BLaER1 (cell line): ENCODE data around the gene WFDC10A.
"Not testable (repeated sequence)": the region's sequence is repeated elsewhere in the genome, so short reads cannot be mapped to it uniquely, and the experiment has no call there.

ENCODE experiments used
- H3K27ac ChIP-seq: shearing (Covaris generic); formaldehyde crosslinking; 2 replicates; pipeline ENCODE4 v1.8.1; 2022
- H3K27me3 ChIP-seq: shearing (Covaris generic); formaldehyde crosslinking; 2 replicates; pipeline ENCODE4 v1.8.1; 2022
- H3K36me3 ChIP-seq: shearing (Covaris generic); formaldehyde crosslinking; 2 replicates; pipeline ENCODE4 v1.8.1; 2022
- H3K4me1 ChIP-seq: shearing (Covaris generic); formaldehyde crosslinking; 2 replicates; pipeline ENCODE4 v1.8.1; 2022
- H3K4me2 ChIP-seq: shearing (Covaris generic); formaldehyde crosslinking; 2 replicates; pipeline ENCODE4 v1.8.1; 2022
- H3K4me3 ChIP-seq: shearing (Covaris generic); formaldehyde crosslinking; 2 replicates; pipeline ENCODE4 v1.8.1; 2022
- H3K9ac ChIP-seq: shearing (Covaris generic); formaldehyde crosslinking; 2 replicates; pipeline ENCODE4 v1.8.1; 2022
- H3K9me3 ChIP-seq: shearing (Covaris generic); formaldehyde crosslinking; 2 replicates; pipeline ENCODE4 v1.8.1; 2022
- H4K20me1 ChIP-seq: shearing (Covaris generic); formaldehyde crosslinking; 2 replicates; pipeline ENCODE4 v1.8.1; 2022
- Cebpa-rat ChIP-seq: shearing (Covaris generic); IDR thresholded peaks from 2 replicates; pipeline ENCODE4 v1.8.1; 2022

The WFDC10A gene

DNA sequence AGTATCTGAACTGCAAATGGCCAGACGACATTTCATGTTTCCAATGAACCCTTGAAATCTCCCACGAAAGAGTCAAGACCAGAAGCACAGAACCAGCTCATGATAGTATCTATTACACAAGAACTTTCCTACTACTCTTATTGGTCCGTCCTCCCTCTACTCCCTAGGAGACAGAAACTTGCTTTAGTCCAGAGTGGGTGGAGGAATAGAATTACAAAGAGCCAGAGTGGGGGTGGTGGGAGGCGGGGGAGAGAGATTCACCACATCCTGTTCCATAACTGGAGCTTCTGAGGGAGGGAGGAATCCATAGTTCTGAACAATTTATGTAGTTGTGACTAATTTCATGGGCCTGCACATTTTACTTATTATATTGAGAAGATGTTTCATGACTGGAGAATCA lies 18.5 kb upstream of the WFDC10A start:
- Histone ChIP-seq H3K4me3 (no peak overlapping the region), H3K4me1 (peaks cover 14% of the 10 kb centered on the region)

DNA sequence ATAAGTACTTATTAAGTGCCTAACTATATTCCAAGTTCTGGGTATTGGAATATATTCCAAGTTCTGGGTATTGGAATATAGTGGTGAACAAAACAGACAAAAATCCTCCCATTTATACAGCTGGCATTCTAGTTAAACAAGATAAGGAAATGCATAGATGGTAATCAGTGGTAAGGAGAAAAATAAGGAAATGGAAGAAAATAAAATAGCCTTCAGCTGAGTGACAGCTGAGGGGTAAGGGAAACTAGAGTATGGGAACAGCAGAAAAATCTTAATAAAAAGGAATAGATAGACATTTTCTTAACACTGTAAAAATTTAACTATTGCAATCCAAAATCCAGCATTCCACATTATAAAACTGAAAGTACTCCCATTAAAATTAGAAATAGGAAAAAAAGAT lies 17.2 kb upstream of the WFDC10A start:
- H3K9ac ChIP-seq: no peak overlapping the region
- no peak overlapping the region for H3K4me3 ChIP-seq
- no peaks in the 10 kb centered on the region for H4K20me1 ChIP-seq
- no peak overlapping the region for H3K4me2 ChIP-seq
- H3K4me1 ChIP-seq: peaks cover 6% of the 10 kb centered on the region
- H3K36me3 ChIP-seq: 0 out of 2 replicates have a peak, but pooled peaks cover 2% of the 10 kb centered on the region
- H3K27ac ChIP-seq: no peak overlapping the region
- TF ChIP-seq Cebpa-rat: no peak
- peaks cover 13% of the 10 kb centered on the region for H3K9me3 ChIP-seq
- no peaks in the 10 kb centered on the region for H3K27me3 ChIP-seq

More for the DNA sequence above, 18.5 kb upstream of the WFDC10A start:
- Histone ChIP-seq H3K27ac (no peak overlapping the region), H3K9me3 (peaks cover 22% of the 10 kb centered on the region), H4K20me1 (no peaks in the 10 kb centered on the region), H3K36me3 (peaks cover 8% of the 10 kb centered on the region; the same call in 1 of the 2 replicates), H3K27me3 (no peaks in the 10 kb centered on the region), H3K9ac (no peak overlapping the region), H3K4me2 (peak overlapping the region; percentile 17)
- no peak for TF ChIP-seq Cebpa-rat

DNA sequence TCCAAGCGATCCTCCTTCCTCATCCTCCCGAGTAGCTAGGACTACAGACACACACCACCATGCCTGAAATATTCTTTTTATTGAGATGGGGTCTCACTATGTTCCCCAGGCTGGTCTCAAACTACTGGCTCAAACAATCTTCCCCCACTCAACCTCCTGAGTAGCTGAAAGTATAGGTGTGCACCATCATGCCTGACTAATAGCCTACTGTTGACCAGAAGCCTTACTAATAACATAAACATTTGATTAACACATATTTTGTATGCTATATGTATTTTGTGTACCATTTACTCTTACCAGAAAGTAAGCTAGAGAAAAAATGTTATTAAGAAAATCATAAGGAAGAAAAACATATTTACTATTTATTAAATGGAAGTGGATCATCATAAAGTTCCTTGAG lies 11.9 kb upstream of the WFDC10A start:
- H3K4me2 ChIP-seq: no peak overlapping the region
- H3K27me3 ChIP-seq: no peaks in the 10 kb centered on the region

DNA sequence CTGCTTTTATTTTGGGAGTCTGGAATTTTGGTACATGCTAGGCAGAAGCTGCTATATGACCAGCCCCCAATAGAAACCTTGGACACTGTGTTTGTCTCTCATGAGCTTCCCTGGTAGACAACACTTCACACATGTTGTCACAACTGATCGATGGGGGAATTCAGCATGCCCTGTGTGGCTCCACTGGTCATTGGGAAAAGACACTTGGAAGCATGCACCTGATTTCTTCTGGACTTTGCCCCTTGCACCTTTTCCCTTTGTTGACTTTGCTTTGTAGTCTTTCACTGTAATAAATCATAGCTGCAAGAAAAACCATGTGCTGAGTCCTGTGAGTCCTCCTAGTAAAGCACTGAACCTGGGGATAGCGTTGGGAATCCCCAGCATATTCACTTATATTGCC lies 7.9 kb upstream of the WFDC10A start:
- H3K9me3 ChIP-seq: peaks cover 18% of the 10 kb centered on the region
- H4K20me1 ChIP-seq: no peaks in the 10 kb centered on the region
- no peaks in the 10 kb centered on the region for H3K4me1 ChIP-seq
- H3K36me3 ChIP-seq: no peaks in the 10 kb centered on the region
- H3K9ac ChIP-seq: no peak overlapping the region
- H3K27ac ChIP-seq: no peak overlapping the region
- H3K4me2 ChIP-seq: no peak overlapping the region
- no peak overlapping the region for H3K4me3 ChIP-seq
- H3K27me3 ChIP-seq: no peaks in the 10 kb centered on the region
- TF ChIP-seq Cebpa-rat: no peak

More for the DNA sequence above, 11.9 kb upstream of the WFDC10A start:
- Histone ChIP-seq H3K27ac (no peak overlapping the region), H3K4me3 (no peak overlapping the region), H3K4me1 (no peaks in the 10 kb centered on the region), H3K9ac (no peak overlapping the region), H3K36me3 (no peaks in the 10 kb centered on the region), H4K20me1 (no peaks in the 10 kb centered on the region), H3K9me3 (peaks cover 4% of the 10 kb centered on the region; the same call in 1 of the 2 replicates)
- TF ChIP-seq Cebpa-rat: no peak

DNA sequence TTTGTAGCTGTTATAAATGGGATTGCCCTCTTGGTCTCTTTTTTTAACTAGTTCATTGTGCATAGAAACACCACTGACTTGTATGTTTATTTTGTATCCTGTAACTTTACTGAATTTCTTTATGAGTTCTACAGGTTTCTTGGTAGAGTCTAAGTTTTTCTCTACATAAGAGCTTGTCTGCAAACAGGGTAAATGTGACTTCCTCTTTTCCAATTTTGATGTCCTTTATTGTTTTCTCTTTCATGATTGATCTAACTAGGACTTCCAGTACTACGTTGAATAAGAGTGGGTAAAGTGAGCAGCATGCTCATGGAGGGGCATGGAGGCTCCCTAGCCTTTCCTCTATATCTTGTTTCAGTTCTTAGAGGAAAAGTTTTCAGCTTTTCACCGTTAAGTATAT lies 3.0 kb upstream of the WFDC10A start:
- H3K4me1 ChIP-seq: peaks cover 11% of the 10 kb centered on the region

DNA sequence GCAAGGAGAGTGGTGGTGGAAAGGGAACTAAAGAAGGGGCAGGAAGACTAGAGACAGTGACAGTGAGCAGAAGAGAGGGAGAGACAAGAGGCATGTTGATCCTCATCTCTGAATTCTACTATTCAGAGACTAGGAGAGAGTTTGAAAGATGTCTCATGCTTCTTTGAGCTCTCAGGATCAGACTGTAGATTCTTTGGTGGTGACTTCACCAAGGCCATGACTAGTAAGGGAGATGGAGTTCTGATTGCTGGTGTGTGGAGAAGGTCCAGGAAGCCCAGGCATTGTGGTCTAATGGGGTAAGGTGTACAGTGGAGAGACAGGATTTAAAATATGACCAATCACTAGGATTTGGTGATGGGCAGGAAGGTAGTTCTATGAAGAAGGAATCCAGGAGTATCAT lies 832 bp downstream of the WFDC10A start:
- Histone ChIP-seq H3K9me3 (peaks cover 3% of the 10 kb centered on the region), H4K20me1 (no peaks in the 10 kb centered on the region), H3K4me3 (no peak overlapping the region), H3K27ac (no peak overlapping the region), H3K36me3 (no peaks in the 10 kb centered on the region), H3K4me1 (peaks cover 13% of the 10 kb centered on the region), H3K4me2 (no peak overlapping the region), H3K9ac (no peak overlapping the region), H3K27me3 (no peaks in the 10 kb centered on the region)
- no peak for TF ChIP-seq Cebpa-rat

More for the DNA sequence above, 3.0 kb upstream of the WFDC10A start:
- peaks cover 14% of the 10 kb centered on the region for H3K9me3 ChIP-seq
- H3K9ac ChIP-seq: no peak overlapping the region
- no peaks in the 10 kb centered on the region for H4K20me1 ChIP-seq
- no peak overlapping the region for H3K4me2 ChIP-seq
- no peaks in the 10 kb centered on the region for H3K27me3 ChIP-seq
- TF ChIP-seq Cebpa-rat: no peak
- H3K27ac ChIP-seq: no peak overlapping the region
- H3K36me3 ChIP-seq: no peaks in the 10 kb centered on the region
- no peak overlapping the region for H3K4me3 ChIP-seq

DNA sequence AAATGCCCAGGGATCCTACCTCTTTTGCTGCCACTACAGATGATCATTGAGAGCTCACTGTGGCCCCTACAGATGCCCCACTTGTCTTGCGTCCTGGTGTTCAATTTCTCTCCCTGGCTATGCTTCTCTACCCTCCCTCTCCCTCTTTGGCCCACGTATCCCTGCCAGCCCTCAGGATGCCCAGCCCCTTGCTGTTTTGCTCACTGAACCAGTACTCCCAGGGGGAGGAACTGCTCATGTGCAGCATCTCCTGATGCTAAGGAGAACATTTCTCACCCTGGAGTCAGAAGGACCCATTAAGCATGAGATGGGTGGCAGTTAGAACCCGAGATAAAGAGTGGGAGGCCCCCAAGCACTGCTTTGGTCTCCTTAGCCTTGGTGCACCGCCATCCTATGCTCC lies 1.6 kb downstream of the WFDC10A start, which contains the start of gene WFDC9:
Gene WFDC9 (minus strand): TSS at position 101 of the 400 bp plus-strand sequence. CDS start 21,103 bp downstream, outside the sequence.
- TF ChIP-seq Cebpa-rat: no peak
- Histone ChIP-seq H3K27ac (no peak within 1 kb of the TSS), H3K9ac (no peak within 1 kb of the TSS), H4K20me1 (no peaks in the 10 kb centered on the region), H3K9me3 (no peaks in the 10 kb centered on the region; the same call in 1 of the 2 replicates), H3K4me2 (peak within 1 kb of the TSS; percentile 22), H3K4me3 (no peak within 1 kb of the TSS), H3K27me3 (no peaks in the 10 kb centered on the region), H3K4me1 (peaks cover 13% of the 10 kb centered on the region), H3K36me3 (no peaks in the 10 kb centered on the region)

DNA sequence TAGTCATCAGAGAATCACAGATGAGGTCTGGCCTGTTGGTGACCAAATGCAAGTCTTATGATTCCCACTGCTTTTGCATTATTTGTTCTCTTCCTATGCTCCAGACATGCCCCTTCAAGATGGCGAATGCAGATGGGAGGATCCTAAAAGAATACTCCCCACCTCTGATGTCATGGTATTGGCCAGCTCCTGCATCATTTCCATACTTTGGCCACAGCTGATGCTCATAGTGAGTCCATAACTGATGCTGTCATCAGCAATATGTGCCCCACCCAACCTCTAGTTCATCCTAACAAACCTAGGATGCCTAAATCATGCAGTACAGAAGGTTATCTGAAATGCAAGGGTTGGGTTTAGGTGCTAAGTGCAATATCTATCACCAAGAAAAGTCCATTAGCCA lies 7.0 kb downstream of the WFDC10A start:
- Histone ChIP-seq H3K36me3 (no peaks in the 10 kb centered on the region), H3K4me3 (no peak overlapping the region), H3K27me3 (no peaks in the 10 kb centered on the region), H3K4me1 (peaks cover 2% of the 10 kb centered on the region; the same call in 1 of the 2 replicates), H4K20me1 (no peaks in the 10 kb centered on the region), H3K4me2 (no peak overlapping the region), H3K27ac (no peak overlapping the region), H3K9ac (no peak overlapping the region), H3K9me3 (no peaks in the 10 kb centered on the region)
- no peak for TF ChIP-seq Cebpa-rat

DNA sequence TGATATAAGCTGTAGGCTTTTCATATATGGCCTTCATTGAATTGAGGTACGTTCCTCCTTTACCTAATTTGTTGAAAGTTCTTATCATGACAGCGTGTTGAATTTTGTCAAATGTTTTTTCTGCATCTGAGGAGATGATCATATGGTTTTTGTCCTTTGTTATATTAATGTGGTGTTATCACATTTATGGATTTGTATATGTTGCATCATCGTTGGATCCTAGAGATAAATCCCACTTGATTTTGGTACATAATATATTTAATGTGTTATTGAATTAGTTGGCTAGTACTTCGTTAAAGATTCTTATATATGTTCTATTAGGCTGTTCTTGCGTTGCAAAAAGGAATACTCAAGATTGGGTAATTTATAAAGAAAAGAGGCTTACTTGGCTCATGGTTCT lies 10.1 kb downstream of the WFDC10A start:
- Histone ChIP-seq H3K27me3 (no peaks in the 10 kb centered on the region), H3K9me3 (no peaks in the 10 kb centered on the region), H3K9ac (no peak overlapping the region), H3K4me2 (no peak overlapping the region), H3K4me1 (no peaks in the 10 kb centered on the region), H3K27ac (no peak overlapping the region), H3K4me3 (no peak overlapping the region), H4K20me1 (no peaks in the 10 kb centered on the region), H3K36me3 (no peaks in the 10 kb centered on the region)
- no peak for TF ChIP-seq Cebpa-rat

DNA sequence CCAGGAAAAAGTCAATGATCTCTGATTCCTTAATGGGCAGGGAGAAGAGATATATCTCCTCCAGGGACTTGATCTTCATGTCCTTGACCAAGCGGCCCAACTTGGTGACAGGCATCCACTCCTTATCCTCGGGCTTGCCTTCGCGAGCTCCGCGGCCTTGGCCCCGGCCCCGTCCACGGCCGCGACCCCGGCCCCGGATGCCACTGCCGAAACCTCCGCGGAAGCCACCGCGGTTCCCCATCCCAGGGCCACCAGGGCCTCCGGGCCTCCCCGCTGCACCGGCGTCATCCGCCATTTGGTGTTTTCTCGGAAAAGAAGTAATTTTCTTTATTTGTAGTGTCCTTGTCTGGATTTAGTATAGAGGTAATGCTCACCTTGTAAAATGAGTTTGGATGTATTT lies 11.5 kb downstream of the WFDC10A start:
- H3K4me3 ChIP-seq: not testable (repeated sequence)

DNA sequence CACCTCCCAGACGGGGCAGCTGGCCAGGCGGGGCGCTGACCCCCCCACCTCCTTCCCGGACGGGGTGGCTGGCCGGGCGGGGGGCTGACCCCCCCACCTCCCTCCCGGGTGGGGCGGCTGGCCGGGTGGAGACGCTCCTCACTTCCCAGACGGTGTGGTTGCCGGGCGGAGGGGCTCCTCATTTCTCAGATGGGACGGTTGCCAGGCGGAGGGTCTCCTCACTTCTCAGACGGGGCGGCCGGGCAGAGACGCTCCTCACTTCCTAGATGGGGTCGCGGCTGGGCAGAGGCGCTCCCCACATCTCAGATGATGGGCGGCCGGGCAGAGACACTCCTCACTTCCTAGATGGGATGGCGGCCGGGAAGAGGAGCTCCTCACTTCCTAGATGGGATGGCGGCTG lies 16.3 kb downstream of the WFDC10A start:
- not testable (repeated sequence) for H3K4me1 ChIP-seq, H3K27ac ChIP-seq, H3K4me2 ChIP-seq, H3K4me3 ChIP-seq, H3K27me3 ChIP-seq, H3K9ac ChIP-seq, H4K20me1 ChIP-seq, H3K36me3 ChIP-seq
- peaks cover 17% of the 10 kb centered on the region for H3K9me3 ChIP-seq

More for the DNA sequence above, 11.5 kb downstream of the WFDC10A start:
- not testable (repeated sequence) for H4K20me1 ChIP-seq, H3K4me1 ChIP-seq, H3K9me3 ChIP-seq, H3K27ac ChIP-seq, H3K36me3 ChIP-seq, H3K27me3 ChIP-seq, H3K9ac ChIP-seq, H3K4me2 ChIP-seq
